Measurements from ENCODE around the gene ZNF423. TPM values are rescaled to one million over a fixed set of nuclear protein-coding genes. Genes with fewer than 3 reads are reported as not detected.

ZNF423 gene
- total and polyA plus RNA-seq, 9 of the 15 experiments (the other 6 are each of a cell fraction or from before 2014, with no cell fraction given), result not detected

DNA sequence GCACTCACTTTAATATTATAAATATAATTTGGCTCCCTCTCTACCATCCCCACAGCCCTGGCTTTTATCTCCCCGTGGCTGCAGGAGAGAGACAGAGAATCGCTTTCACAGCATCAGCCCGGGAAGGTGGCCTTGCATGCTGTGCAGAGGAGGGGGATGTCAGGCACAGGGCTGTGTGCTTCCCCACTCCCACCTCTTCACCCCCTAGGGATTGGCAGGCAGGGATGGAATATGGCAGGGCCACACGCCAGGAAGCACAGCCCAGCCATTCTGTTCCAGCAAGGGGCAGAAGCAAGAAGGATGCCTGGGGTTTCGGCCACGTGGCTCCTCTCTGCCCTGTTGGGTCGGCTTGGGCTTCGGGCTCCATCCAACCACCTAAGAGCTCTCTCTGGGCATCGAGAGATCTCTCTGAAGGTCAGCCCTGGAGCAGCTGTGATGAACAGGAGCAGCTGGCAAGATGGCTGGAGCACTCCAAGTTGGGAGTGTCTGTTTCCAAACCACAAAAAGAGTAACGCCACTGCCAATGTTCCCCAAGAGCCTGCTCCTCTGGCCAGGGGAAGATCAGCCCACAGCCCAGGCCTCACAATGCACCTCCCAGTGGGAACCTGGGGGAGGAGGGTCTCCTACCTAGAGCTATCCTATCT is 259.1 kb downstream of the ZNF423 start:
- TF ChIP-seq HES1 (IDR thresholded peaks at IDR 0.05; ENCODE audit: low read depth) (no peak), HDAC3 (IDR thresholded peaks at IDR 0.05; ENCODE audit: borderline replicate concordance, partially characterized antibody) (no peak)
- no peak for FAIRE-seq
- Histone ChIP-seq H3K4me1 (replicated peaks in 1 of 2; ENCODE audit: control insufficient read depth in 2 of 2, insufficient read depth in 2 of 2, low read length in 2 of 2) (no peaks in the 10 kb centered on the region), H3K9me3 (replicated peaks; ENCODE audit: control insufficient read depth, insufficient read depth, low read depth, low read length) (no peaks in the 10 kb centered on the region), H3K36me3 (ENCODE audit: control insufficient read depth, insufficient read depth, low read length) (no peaks in the 10 kb centered on the region), H3K27me3 (ENCODE audit: control insufficient read depth in 2 of 2, insufficient read depth in 2 of 2, low read length in 2 of 2) (peaks cover 30 to 60% of the 10 kb centered on the region in 2 experiments; a peak in 4 of 5 replicates), H3K4me2 (ENCODE audit: insufficient read depth, low read length) (no peak overlapping the region), H2AFZ (ENCODE audit: low read depth, low read length) (no peak overlapping the region), H3K79me2 (ENCODE audit: control insufficient read depth, insufficient read depth, low read length) (no peaks in the 10 kb centered on the region), H3K9me1 (ENCODE audit: control insufficient read depth, insufficient read depth, low read length) (no peaks in the 10 kb centered on the region), H3K27ac (ENCODE audit: extremely low read depth, low read depth, low read length) (no peak overlapping the region), H3K4me3 (no peak overlapping the region), H3K9ac (ENCODE audit: insufficient read depth in 1 of 2, low read depth in 2 of 2, low read length in 2 of 2) (no peak overlapping the region), H4K20me1 (replicated peaks; ENCODE audit: control insufficient read depth, insufficient read depth, low read length) (peaks cover 6% of the 10 kb centered on the region; the same call in 1 of the 2 replicates)
- 0% methylated on average over 9 of the region's 10 CpGs for WGBS (ENCODE audit: insufficient coverage, low coverage, missing lambda C conversion rate)
- ChIA-PET CTCF (ENCODE audit: low intra/inter-chr PET ratio) (interaction anchor here (0.6 kb wide), 1 partner anchor 104 kb away, joined by 3 read pairs; no protein-coding TSS in a partner anchor), POLR2A (interaction anchor here (0.7 kb wide), 1 partner anchor 15 kb away, joined by 3 read pairs; no protein-coding TSS in a partner anchor)
- no peak for DNase-seq (ENCODE audit: extremely low read depth in 1 of 4, low spot score in 3 of 4)
- intact Hi-C loops (cut with micrococcal nuclease) (no loop called here), in situ Hi-C loops (cut with MboI) (no loop called here)
- ATAC-seq, result no peak
- BruUV-seq (replicated peaks), result no TSS peak

GRCh38 chr16:49596068-49596467 is 259.8 kb downstream of the ZNF423 start:
- H3K4me2 ChIP-seq (ENCODE audit: insufficient read depth, low read length), result no peak overlapping the region
- H2AFZ ChIP-seq (ENCODE audit: low read depth, low read length), result no peak overlapping the region
- no peak overlapping the region for H3K4me3 ChIP-seq
- POLR2A ChIA-PET, result no interaction called here
- 0 out of 2 replicates have a peak, but pooled peaks cover 4% of the 10 kb centered on the region for H4K20me1 ChIP-seq (replicated peaks; ENCODE audit: control insufficient read depth, insufficient read depth, low read length)
- 2% methylated on average over 11 of the region's 11 CpGs for WGBS (ENCODE audit: insufficient coverage, low coverage, missing lambda C conversion rate)
- no TSS peak for BruUV-seq (replicated peaks)
- ATAC-seq (no peak), DNase-seq (ENCODE audit: extremely low read depth in 1 of 4, low spot score in 3 of 4) (peak in 2 of 4 experiments; percentile 17 to 21), FAIRE-seq (no peak)
- H3K9me1 ChIP-seq (ENCODE audit: control insufficient read depth, insufficient read depth, low read length), result no peaks in the 10 kb centered on the region
- in situ Hi-C loops (cut with MboI) (no loop called here), intact Hi-C loops (cut with micrococcal nuclease) (no loop called here)
- no peaks in the 10 kb centered on the region for H3K4me1 ChIP-seq (replicated peaks in 1 of 2; ENCODE audit: control insufficient read depth in 2 of 2, insufficient read depth in 2 of 2, low read length in 2 of 2)
- no peaks in the 10 kb centered on the region for H3K36me3 ChIP-seq (ENCODE audit: control insufficient read depth, insufficient read depth, low read length)
- H3K9ac ChIP-seq (ENCODE audit: insufficient read depth in 1 of 2, low read depth in 2 of 2, low read length in 2 of 2), result no peak overlapping the region
- no peak overlapping the region for H3K27ac ChIP-seq (ENCODE audit: extremely low read depth, low read depth, low read length)
- H3K79me2 ChIP-seq (ENCODE audit: control insufficient read depth, insufficient read depth, low read length), result no peaks in the 10 kb centered on the region
- H3K27me3 ChIP-seq (ENCODE audit: control insufficient read depth in 2 of 2, insufficient read depth in 2 of 2, low read length in 2 of 2), result peaks cover 24 to 53% of the 10 kb centered on the region in 2 experiments; a peak in 4 of 5 replicates
- CTCF ChIA-PET (ENCODE audit: low intra/inter-chr PET ratio), result interaction anchor here (0.6 kb wide), 1 partner anchor 103 kb away, joined by 3 read pairs; no protein-coding TSS in a partner anchor
- H3K9me3 ChIP-seq (replicated peaks; ENCODE audit: control insufficient read depth, insufficient read depth, low read depth, low read length), result no peaks in the 10 kb centered on the region
- no peak for TF ChIP-seq ZNF79 (CRISPR knock-in tag; IDR thresholded peaks at IDR 0.05; ENCODE audit: low read depth)
- no peak for TF ChIP-seq KDM5B (IDR thresholded peaks at IDR 0.05; ENCODE audit: insufficient replicate concordance, low read depth, low read length)
- no peak for TF ChIP-seq TCF7 (IDR thresholded peaks at IDR 0.05; ENCODE audit: borderline replicate concordance)
